GM12892 (cell line): ENCODE measurements around the gene EPS15.

Experiments used
- POLR2A ChIP-seq: IDR thresholded peaks from 2 replicates; pipeline ENCODE4 v1.6.1; 2011; ENCODE audit warnings: low read depth, low read length, control low read depth
- POLR2AphosphoS5 ChIP-seq: IDR thresholded peaks from 2 replicates; pipeline ENCODE4 v1.6.1; 2011; ENCODE audit warnings: low read depth, low read length, control low read depth

DNA sequence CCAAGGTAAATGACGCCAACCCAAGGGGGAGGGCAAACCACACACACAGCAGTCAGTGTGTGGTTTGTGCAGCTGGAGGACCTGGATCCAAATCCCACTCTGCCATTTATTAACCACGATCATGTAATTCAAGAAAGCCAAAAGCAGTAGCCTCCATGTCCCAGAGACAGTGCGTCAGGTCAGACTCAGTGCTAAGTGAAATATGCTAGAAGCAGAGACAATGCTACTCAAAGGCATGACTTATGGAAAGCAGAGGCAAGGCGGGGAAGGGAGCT lies 202.3 kb downstream of the EPS15 start:
- TF ChIP-seq POLR2AphosphoS5, result no peak
- TF ChIP-seq POLR2A, result no peak
